GM12878 (cell line): ENCODE measurements around the gene NKX6-1.

Source experiments
- CTCF ChIP-seq, 3 experiments: IDR thresholded peaks in 2 of 3; conservative IDR thresholded peaks in 1 of 3; 2 replicates each; pipeline ENCODE4 v1.5.1; 2011; ENCODE audit warnings: low read depth in 3 of 3, low read length in 3 of 3, mild to moderate bottlenecking in 3 of 3, control low read depth in 2 of 3, moderate library complexity in 2 of 3, inconsistent platforms in 1 of 3, mixed read lengths in 1 of 3; ENCODE audit not compliant: control insufficient read depth in 2 of 3, insufficient read depth in 1 of 3; ENCODE audit errors: extremely low read depth in 1 of 3
- POLR2AphosphoS5 ChIP-seq: IDR thresholded peaks from 2 replicates; pipeline ENCODE4 v1.6.1; 2011; ENCODE audit warnings: mild to moderate bottlenecking, low read length, inconsistent platforms
- ZBTB4 ChIP-seq: fragments of 450-650 bp; formaldehyde crosslinking; IDR thresholded peaks from 2 replicates; pipeline ENCODE4 v1.4.0; 2022; ENCODE audit warnings: mild to moderate bottlenecking, moderate library complexity

GRCh38 chr4:84501202-84501503 lies 2.1 kb upstream of the NKX6-1 start:
- TF ChIP-seq POLR2AphosphoS5 (no peak), ZBTB4 (no peak), CTCF (IDR thresholded peaks at IDR 0.05 in 2 of 3, conservative IDR thresholded peaks at IDR 0.05 in 1 of 3; ENCODE audit: control insufficient read depth in 2 of 3, extremely low read depth in 1 of 3, insufficient read depth in 1 of 3, low read depth in 3 of 3, low read length in 3 of 3) (no peak)
